ENCODE results near the gene LINC01488. TPM values are rescaled to one million over a fixed set of nuclear protein-coding genes. Genes with fewer than 3 reads are reported as not detected.

LINC01488 gene
- total and polyA plus RNA-seq, 2 experiments from 2014 or later, result not detected

DNA sequence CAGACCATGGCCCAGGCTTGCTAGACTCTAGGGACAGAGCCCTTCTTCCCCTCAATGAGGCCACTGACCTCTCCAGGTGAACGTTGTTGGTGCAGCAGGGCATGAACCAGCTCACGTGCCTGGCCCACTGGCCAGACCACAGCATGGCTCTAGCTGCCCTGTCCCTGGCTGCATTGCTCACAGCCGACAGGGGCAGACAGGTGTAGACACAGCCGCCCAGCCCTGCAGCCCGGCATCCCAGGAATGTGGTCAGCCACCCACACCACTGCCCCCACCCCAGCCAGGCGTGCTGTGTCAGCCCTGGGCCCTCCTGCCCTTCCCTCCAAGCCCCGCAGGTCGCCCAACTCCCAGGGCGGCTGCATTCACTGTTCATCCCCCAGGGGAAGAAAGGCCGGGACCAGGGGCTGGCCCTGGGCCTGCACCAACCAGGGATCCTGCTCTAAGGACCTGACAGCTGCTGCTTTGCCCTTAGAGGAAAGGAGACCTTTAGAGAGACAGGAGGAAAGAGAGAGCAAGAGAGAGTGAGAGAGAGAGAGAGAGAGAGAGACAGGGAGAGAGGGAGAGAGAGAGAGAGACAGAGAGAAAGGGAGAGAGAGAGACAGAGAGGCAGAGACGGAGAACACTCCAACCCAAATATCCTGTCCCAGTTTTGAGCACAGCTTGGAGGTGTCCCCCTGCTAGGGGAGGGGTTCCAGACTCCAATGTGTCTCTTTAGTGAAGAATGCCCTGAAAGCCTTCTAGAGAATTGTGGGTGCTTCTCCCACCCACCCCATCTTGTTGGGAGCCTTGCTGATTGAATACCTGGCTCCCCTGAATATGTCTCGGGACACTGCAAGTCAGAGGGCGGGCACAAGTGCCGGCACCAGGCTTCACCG lies 44.2 kb upstream of the LINC01488 start:
- Mint-ChIP-seq H3K27ac (no peak overlapping the region), H3K4me1 (peaks cover 49% of the 10 kb centered on the region), H3K36me3 (ENCODE audit: low read depth) (no peaks in the 10 kb centered on the region; the same call in 1 of the 3 replicates), H3K4me3 (no peak overlapping the region), H3K9me3 (peaks cover 3% of the 10 kb centered on the region), H3K27me3 (ENCODE audit: insufficient read depth, low read depth, poor library complexity) (peaks cover 35% of the 10 kb centered on the region)
- DNase-seq (ENCODE audit: low spot score), result peak; percentile 55
- Histone ChIP-seq H3K9me2 (ENCODE audit: insufficient read depth) (peaks cover 11% of the 10 kb centered on the region), H3K27ac (ENCODE audit: low read depth) (no peak overlapping the region), H3K4me3 (no peak overlapping the region), H3K36me3 (ENCODE audit: insufficient read depth) (no peaks in the 10 kb centered on the region), H2AFZ (no peak overlapping the region), H3K27me3 (ENCODE audit: insufficient read depth) (no peaks in the 10 kb centered on the region), H3K4me2 (no peak overlapping the region), H3F3A (replicated peaks; ENCODE audit: low read depth) (0 out of 2 replicates have a peak, but pooled peaks cover 2% of the 10 kb centered on the region), H3K4me1 (ENCODE audit: insufficient read depth) (peaks cover 24% of the 10 kb centered on the region), H3K79me2 (replicated peaks; ENCODE audit: insufficient read depth) (no peaks in the 10 kb centered on the region), H4K20me1 (replicated peaks; ENCODE audit: insufficient read depth) (no peaks in the 10 kb centered on the region)
- ATAC-seq, result peak; percentile 47
- no peak for TF ChIP-seq ZNF114 (CRISPR knock-in tag; IDR thresholded peaks at IDR 0.05)
- TF ChIP-seq, protein P1, sequence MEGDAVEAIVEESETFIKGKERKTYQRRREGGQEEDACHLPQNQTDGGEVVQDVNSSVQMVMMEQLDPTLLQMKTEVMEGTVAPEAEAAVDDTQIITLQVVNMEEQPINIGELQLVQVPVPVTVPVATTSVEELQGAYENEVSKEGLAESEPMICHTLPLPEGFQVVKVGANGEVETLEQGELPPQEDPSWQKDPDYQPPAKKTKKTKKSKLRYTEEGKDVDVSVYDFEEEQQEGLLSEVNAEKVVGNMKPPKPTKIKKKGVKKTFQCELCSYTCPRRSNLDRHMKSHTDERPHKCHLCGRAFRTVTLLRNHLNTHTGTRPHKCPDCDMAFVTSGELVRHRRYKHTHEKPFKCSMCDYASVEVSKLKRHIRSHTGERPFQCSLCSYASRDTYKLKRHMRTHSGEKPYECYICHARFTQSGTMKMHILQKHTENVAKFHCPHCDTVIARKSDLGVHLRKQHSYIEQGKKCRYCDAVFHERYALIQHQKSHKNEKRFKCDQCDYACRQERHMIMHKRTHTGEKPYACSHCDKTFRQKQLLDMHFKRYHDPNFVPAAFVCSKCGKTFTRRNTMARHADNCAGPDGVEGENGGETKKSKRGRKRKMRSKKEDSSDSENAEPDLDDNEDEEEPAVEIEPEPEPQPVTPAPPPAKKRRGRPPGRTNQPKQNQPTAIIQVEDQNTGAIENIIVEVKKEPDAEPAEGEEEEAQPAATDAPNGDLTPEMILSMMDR (conservative IDR thresholded peaks at IDR 0.05; ENCODE audit: low read depth in 2 of 2), result 0 out of 4 replicates have a peak, but pooled peaks of 1 of the 2 experiments have one; percentile 8
- no peak for TF ChIP-seq EZH2phosphoT487 (IDR thresholded peaks at IDR 0.05; ENCODE audit: unreplicated experiment)
- TF ChIP-seq, protein P2, sequence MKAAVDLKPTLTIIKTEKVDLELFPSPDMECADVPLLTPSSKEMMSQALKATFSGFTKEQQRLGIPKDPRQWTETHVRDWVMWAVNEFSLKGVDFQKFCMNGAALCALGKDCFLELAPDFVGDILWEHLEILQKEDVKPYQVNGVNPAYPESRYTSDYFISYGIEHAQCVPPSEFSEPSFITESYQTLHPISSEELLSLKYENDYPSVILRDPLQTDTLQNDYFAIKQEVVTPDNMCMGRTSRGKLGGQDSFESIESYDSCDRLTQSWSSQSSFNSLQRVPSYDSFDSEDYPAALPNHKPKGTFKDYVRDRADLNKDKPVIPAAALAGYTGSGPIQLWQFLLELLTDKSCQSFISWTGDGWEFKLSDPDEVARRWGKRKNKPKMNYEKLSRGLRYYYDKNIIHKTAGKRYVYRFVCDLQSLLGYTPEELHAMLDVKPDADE (IDR thresholded peaks at IDR 0.05), result no peak
- TF ChIP-seq NANOG (IDR thresholded peaks at IDR 0.05; ENCODE audit: borderline replicate concordance), result no peak

DNA sequence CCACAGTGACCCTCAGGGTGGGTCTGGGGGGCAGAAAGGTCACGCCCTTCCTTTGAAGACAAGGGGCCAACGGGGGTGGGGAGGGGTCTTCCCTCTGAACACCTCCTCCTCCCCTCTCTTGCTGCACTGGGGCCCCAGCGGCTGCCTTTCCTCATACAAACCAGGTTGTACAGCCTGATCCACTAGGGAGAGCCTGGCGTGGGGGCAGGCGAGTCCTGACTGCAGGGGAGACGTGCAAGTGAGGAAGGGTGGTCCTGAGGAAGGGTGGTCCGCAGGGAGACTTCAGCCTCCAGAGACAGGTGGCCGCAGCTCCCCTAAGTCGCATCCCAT lies 43.6 kb upstream of the LINC01488 start:
- H3K79me2 ChIP-seq (replicated peaks; ENCODE audit: insufficient read depth), result no peaks in the 10 kb centered on the region
- TF ChIP-seq EZH2 (IDR thresholded peaks at IDR 0.05; ENCODE audit: low read depth, unreplicated experiment) (no peak), JUNB (IDR thresholded peaks at IDR 0.05; ENCODE audit: unreplicated experiment) (no peak)
- Mint-ChIP-seq H3K9me3 (peaks cover 3% of the 10 kb centered on the region), H3K4me3 (no peak overlapping the region), H3K27me3 (ENCODE audit: insufficient read depth, low read depth, poor library complexity) (peaks cover 39% of the 10 kb centered on the region), H3K27ac (no peak overlapping the region), H3K36me3 (ENCODE audit: low read depth) (no peaks in the 10 kb centered on the region; the same call in 1 of the 3 replicates), H3K4me1 (peaks cover 55% of the 10 kb centered on the region)
- H3K4me2 ChIP-seq, result no peak overlapping the region
- H3K4me1 ChIP-seq (ENCODE audit: insufficient read depth), result peaks cover 31% of the 10 kb centered on the region
- H4K20me1 ChIP-seq (replicated peaks; ENCODE audit: insufficient read depth), result no peaks in the 10 kb centered on the region
- no peaks in the 10 kb centered on the region for H3K36me3 ChIP-seq (ENCODE audit: insufficient read depth)
- ATAC-seq (no peak), DNase-seq (ENCODE audit: low spot score) (no peak)
- no peak overlapping the region for H3K27ac ChIP-seq (ENCODE audit: low read depth)
- H3K4me3 ChIP-seq, result no peak overlapping the region
- H3K27me3 ChIP-seq (ENCODE audit: insufficient read depth), result no peaks in the 10 kb centered on the region
- H3K9me2 ChIP-seq (ENCODE audit: insufficient read depth), result peaks cover 11% of the 10 kb centered on the region
- H3F3A ChIP-seq (replicated peaks; ENCODE audit: low read depth), result 0 out of 2 replicates have a peak, but pooled peaks cover 2% of the 10 kb centered on the region
- H2AFZ ChIP-seq, result no peak overlapping the region
